Right ventricle myocardium superior (tissue), 1 donor: ENCODE results near the gene NKAIN2. TPM values are rescaled to one million over a fixed set of nuclear protein-coding genes. Genes with fewer than 3 reads are reported as not detected.
"Not testable (repeated sequence)": the region's sequence is repeated elsewhere in the genome, so short reads cannot be mapped to it uniquely, and the experiment has no call there.

Experiments
- ATAC-seq: fragments of 200-7000 bp; cut with Tn5 transposase; one replicate; pipeline ENCODE4 v1.9.1; 2020; ENCODE audit warnings: mild to moderate bottlenecking; ENCODE audit not compliant: poor library complexity
- DNase-seq: peaks from one replicate; pipeline ENCODE4 v3.0.0-alpha.2; 2020
- intact Hi-C: fragments of 100-400 bp; cut with DNase I; formaldehyde crosslinking; loops from one replicate; pipeline ENCODE4 v1.11.2; 2022
- total RNA-seq: library from RNA; stranded (reverse); fragmentation: NEBNext Ultra II Directional; extraction: Animal tissue kit (Norgen Biotek cat#: 25700); gene quantifications from one replicate; pipeline ENCODE4 v1.2.1, GENCODE V29; 2021
- donor health status: DM: no; HTN: yes; CAD: no; lungs with severe emphysema.

Gene NKAIN2
- total RNA-seq, 1 donor from 2014 or later: 0.22 TPM

GRCh38 chr6:124423621-124424020 is 620.0 kb downstream of the NKAIN2 start:
- no peak for ATAC-seq
- DNase-seq: no peak
- intact Hi-C loops: no loop called here

DNA sequence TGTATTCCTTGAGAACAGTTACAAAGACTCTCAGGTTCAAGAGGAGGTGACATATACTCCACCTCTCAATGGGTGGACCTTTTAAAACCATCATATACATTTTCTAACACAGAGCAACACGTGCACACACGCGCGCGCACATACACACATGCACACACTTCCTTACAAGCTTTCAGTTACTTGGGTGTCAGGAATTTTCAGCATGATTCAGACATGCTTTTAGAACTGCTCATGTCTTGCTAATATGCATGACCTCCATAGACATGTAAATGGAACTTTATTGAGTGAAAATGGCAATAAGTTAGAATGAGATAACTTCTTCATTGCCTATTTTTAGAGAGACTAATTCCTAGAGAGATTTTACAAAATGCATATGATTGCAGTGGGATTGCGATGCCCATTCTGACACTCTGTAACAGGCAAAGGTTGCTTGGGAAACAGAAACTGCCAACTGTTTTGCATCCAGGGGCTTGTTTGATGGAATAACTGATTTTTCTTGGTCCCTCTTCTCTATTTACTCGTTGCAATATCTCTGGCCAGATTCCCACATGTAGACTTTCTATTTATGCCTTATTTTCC is 627.2 kb downstream of the NKAIN2 start:
- ATAC-seq: no peak
- intact Hi-C loops: no loop called here
- DNase-seq: no peak

DNA sequence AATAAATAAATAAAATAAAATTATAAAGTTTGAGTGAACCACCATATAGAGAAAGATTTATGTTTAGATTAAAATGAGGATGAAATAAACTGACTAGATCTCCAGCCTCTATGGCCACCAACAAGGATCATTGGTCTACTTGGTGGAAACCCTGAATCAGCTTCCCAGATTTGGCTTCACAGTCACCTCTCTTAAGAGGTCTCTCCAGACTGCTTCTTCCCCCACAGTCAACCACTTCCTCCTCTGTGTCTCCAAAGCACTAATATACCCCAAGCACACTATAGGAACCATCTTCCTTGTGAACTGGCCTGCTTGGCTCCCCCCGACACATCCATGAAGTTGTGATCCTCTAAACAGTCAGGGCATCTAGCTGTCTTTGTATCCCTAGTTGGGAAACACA is 629.0 kb downstream of the NKAIN2 start:
- DNase-seq (no peak), ATAC-seq (no peak)
- intact Hi-C loops: no loop called here

GRCh38 chr6:124433387-124434160 is 629.9 kb downstream of the NKAIN2 start:
- no peak for DNase-seq
- intact Hi-C loops: no loop called here
- ATAC-seq: no peak

DNA sequence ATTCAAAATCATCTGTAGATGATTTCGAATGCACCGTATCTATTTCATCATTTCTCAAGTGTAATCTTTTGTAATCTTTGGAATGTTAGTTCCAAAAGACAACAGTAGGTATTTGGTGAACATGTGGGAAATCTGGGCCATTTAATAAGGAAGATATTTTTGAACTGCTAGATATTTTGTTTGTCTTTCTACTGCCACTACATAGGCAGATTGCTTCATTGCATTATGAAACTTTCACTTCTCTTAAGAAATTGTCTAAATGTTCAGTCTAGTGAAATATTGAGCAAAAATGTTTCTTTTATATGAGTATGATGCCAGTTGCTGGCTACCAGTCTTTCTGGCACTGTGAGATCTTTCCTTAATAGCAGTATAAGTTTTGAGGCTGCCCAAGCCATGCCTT is 630.8 kb downstream of the NKAIN2 start:
- intact Hi-C loops: no loop called here
- no peak for DNase-seq
- no peak for ATAC-seq

DNA sequence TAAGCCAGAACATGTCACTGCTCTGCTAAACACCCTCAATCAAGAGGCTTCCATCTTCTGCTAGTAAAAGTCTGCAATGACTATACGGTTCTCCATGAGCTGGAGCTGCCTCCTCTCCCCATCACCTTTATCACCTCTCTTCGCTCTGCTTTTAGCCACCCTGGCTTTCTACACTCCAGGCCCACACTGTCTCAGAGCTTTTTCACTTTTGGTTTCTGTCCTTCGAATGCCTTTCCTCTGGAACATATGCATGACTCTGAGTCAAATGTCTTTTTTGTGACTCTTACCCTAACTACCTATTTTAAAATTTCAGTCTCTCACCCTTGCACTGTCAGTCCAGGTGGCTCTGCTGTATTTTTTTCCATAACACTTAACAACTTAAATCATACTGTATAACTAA is 633.1 kb downstream of the NKAIN2 start:
- ATAC-seq: no peak
- no peak for DNase-seq
- intact Hi-C loops: no loop called here

DNA sequence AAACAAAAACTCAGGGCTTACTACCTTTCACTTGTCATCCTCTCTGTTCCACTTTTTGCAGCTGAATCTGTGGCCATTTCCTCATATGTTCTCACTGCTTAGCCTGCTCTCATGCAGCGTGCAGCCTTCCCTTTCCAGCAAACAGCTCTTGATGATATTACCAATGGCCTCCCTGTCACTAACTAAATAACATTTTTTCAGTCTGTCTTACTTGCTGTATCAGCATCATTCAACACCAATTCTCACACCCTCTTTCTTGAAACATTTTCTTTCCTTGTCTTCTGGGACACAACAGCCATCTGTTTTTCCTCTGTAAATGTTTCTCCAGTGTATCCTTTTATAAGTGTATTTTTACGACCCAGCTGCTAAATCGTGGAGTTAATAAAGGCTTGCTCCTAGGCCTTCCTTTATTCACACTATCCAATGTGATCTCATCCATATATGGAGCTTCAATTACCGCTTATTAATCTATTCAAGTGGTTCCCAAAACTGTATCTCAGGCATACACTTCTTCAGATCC is 634.9 kb downstream of the NKAIN2 start:
- no peak for DNase-seq
- no peak for ATAC-seq
- intact Hi-C loops: no loop called here

DNA sequence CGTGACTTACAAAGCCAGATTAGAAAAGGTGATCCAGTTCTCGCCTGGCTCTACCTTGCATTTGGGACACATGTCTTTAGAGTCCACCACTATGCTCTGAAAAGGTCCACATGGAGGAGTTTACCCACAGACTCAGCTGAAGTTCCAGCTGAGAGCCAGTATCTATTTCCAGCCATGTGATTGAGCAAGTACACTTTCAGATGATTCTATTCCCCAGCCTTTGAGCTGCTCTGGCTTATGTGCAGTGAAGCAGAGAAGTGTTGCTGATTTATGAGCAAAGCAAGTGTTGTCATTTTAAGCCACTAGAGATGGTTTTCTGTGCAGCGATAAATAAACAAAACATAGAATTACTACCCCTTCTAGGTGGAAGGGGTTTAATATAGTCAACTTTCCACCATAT is 637.8 kb downstream of the NKAIN2 start:
- ATAC-seq: no peak
- no peak for DNase-seq
- intact Hi-C loops: no loop called here

- no peak for ATAC-seq
- intact Hi-C loops: no loop called here
These were observed 639.9 kb downstream of the NKAIN2 start for GRCh38 chr6:124443541-124443940.

GRCh38 chr6:124445581-124445980 is 641.9 kb downstream of the NKAIN2 start:
- DNase-seq: no peak
- intact Hi-C loops: no loop called here
- ATAC-seq: no peak

More at GRCh38 chr6:124443541-124443940, 639.9 kb downstream of the NKAIN2 start:
- no peak for DNase-seq

GRCh38 chr6:124446961-124447360 is 643.3 kb downstream of the NKAIN2 start:
- no peak for ATAC-seq
- intact Hi-C loops: no loop called here
- no peak for DNase-seq

DNA sequence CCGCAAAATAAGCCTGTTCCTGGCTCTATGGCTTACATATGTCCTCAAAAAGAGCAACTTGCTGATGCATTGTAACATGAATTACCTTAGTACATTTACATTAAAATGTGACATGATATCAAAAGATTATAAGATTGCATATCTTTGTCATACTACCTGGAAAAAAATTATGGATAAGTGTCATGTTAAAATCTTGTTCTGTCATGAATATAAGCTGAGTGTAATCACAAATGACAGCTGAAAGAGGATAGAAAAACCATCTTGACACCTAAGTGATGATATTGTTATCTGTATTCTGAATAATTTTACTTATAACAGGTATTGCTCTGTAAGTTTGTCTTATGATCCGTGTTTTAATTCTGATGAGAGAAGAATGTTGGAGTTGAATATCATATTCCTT is 655.6 kb downstream of the NKAIN2 start:
- DNase-seq: no peak
- intact Hi-C loops: no loop called here
- ATAC-seq: no peak

GRCh38 chr6:124462750-124463149 is 659.1 kb downstream of the NKAIN2 start:
- no peak for ATAC-seq
- intact Hi-C loops: no loop called here
- DNase-seq: no peak

DNA sequence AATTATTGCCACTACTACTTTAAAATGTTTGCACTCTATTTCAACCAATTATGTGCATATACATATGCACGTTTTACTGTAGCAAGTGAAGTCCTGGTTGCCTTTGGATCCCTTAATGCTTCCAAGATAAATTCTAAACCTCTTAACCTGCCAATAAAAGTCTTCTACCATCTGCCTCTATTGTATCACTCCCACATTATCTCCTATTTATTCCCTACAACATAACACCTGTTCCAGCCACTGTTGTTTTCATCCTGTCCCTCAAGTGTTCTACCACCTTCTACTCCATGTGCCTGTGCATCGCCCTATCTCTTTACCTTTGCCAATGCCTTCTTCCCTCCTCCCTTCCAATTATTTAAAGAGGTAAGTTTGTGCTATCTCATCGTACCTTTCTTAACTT is 659.6 kb downstream of the NKAIN2 start:
- DNase-seq: no peak
- intact Hi-C loops: no loop called here
- ATAC-seq: no peak

DNA sequence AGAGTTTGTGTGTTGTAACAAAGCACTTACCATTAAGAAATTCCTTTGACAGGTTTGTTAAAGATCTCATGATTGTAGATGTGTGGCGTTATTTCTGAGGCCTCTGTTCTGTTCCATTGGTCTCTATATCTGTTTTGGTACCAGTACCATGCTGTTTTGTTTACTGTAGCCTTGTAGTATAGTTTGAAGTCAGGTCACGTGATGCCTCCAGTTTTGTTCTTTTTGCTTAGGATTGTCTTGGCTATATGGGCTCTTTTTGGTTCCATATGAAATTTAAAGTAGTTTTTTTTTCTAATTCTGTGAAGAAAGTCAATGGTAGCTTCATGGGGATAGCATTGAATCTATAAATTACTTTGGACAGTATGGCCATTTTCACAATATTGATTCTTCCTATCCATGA is 660.9 kb downstream of the NKAIN2 start:
- ATAC-seq, intact Hi-C loops, DNase-seq: not testable (repeated sequence)

- DNase-seq (no peak), ATAC-seq (no peak)
- intact Hi-C loops: no loop called here
These were observed 663.3 kb downstream of the NKAIN2 start for GRCh38 chr6:124466949-124467348.

GRCh38 chr6:124467366-124467765 is 663.7 kb downstream of the NKAIN2 start:
- ATAC-seq (no peak), DNase-seq (no peak)
- intact Hi-C loops: no loop called here

DNA sequence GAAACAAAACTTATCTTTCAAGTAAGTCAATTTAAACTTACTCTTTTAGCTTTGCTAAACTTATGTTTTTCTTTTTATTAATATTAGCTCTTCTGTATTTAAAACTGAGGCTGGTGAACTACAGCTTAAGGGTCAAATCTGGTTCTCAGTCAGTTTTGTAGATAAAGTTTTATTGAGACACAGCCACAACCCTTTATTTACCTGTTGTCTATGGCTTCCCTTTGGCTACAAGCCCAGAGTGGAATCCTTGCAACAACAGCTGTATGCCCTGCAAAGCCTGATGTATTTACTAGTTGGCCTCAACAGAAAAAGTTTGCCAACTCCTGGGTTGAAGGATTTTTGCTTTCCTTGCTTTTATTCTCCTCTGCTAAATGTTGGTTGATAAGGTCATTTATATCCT is 667.1 kb downstream of the NKAIN2 start:
- intact Hi-C loops: no loop called here
- DNase-seq (no peak), ATAC-seq (no peak)

DNA sequence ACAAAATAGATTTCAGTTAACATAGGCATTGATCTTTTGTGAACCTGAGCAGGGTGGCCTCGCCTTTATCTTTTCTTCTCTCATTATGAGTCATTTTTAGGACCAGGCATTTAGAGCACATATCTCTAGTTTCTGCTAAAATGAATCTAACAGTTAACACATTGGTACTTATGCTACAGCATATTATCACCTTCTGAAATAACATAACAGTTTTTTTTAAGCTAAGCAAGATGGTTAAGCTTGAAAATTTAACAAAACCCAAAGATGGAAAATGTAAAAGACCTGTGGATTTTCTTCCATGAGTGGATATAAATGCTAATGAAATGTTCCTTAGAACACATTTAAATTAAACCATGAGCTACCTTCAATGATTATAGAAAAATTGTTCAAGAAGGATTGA is 671.5 kb downstream of the NKAIN2 start:
- DNase-seq (no peak), ATAC-seq (no peak)
- intact Hi-C loops: no loop called here

- ATAC-seq: no peak
- no peak for DNase-seq
These were observed 675.2 kb downstream of the NKAIN2 start for GRCh38 chr6:124478906-124479305.

More at GRCh38 chr6:124478906-124479305, 675.2 kb downstream of the NKAIN2 start:
- intact Hi-C loops: no loop called here
